ENCODE results near the gene HDAC2. TPM values are rescaled to one million over a fixed set of nuclear protein-coding genes. Genes with fewer than 3 reads are reported as not detected.

The HDAC2 gene
- total RNA-seq, 4 donors from 2014 or later: 27.9 to 33.7 (median 30.8) TPM

GRCh38 chr6:113886512-113886911 lies 84.4 kb downstream of the HDAC2 start:
- H3K27me3 ChIP-seq: no peaks in the 10 kb centered on the region
- H3K9me3 ChIP-seq: no peaks in the 10 kb centered on the region
- ATAC-seq: no peak
- no peak overlapping the region for H3K4me3 ChIP-seq
- H3K36me3 ChIP-seq: no peaks in the 10 kb centered on the region
- TF ChIP-seq CTCF (IDR thresholded peaks at IDR 0.05 in 4 of 5, conservative IDR thresholded peaks at IDR 0.05 in 1 of 5) (no peak), POLR2A (IDR thresholded peaks at IDR 0.05) (no peak)
- no peak overlapping the region for H3K27ac ChIP-seq
- intact Hi-C loops (cut with DNase I; ENCODE audit: low total_unique reads): no loop called here
- H3K4me1 ChIP-seq: no peaks in the 10 kb centered on the region
- DNase-seq: no peak
- in situ Hi-C loops (cut with MboI; ENCODE audit: low sequenced_read_pairs in 4 of 4): loop anchor here in 1 of 4 donors (10.0 kb wide), 1 partner anchor 582 kb away; no protein-coding TSS in a partner anchor

GRCh38 chr6:113884011-113884410 lies 86.9 kb downstream of the HDAC2 start:
- Histone ChIP-seq H3K27me3 (no peaks in the 10 kb centered on the region), H3K36me3 (no peaks in the 10 kb centered on the region), H3K4me3 (no peak overlapping the region), H3K9me3 (no peaks in the 10 kb centered on the region), H3K4me1 (peaks cover 0 to 4% of the 10 kb centered on the region in 2 donors), H3K27ac (no peak overlapping the region)
- intact Hi-C loops (cut with DNase I; ENCODE audit: low total_unique reads): no loop called here
- DNase-seq (no peak), ATAC-seq (no peak)
- TF ChIP-seq POLR2A (IDR thresholded peaks at IDR 0.05) (no peak), CTCF (IDR thresholded peaks at IDR 0.05 in 4 of 5, conservative IDR thresholded peaks at IDR 0.05 in 1 of 5) (no peak)
- in situ Hi-C loops (cut with MboI; ENCODE audit: low sequenced_read_pairs in 4 of 4): loop anchor here in 1 of 4 donors (10.0 kb wide), 1 partner anchor 579 kb away; no protein-coding TSS in a partner anchor

Other genes starting within 250 kb of the HDAC2 start
- gene MARCKS, start 113.8 kb downstream of the HDAC2 start, total RNA-seq: 1 to 10 TPM; 4.3 to 7.1 (median 5.4) TPM

All from gastrocnemius medialis (tissue), 4 donors.